GM18951 (cell line): ENCODE data around the gene TPP2.

Source experiments
- POLR2A ChIP-seq: IDR thresholded peaks from 4 replicates; pipeline ENCODE4 v1.6.1; 2011; ENCODE audit warnings: mild to moderate bottlenecking; ENCODE audit not compliant: insufficient read length, insufficient read depth; ENCODE audit errors: extremely low read depth
- in situ Hi-C: fragments of 300-500 bp; cut with MboI; formaldehyde crosslinking; loops from one replicate; pipeline ENCODE4 v1.12.0; 2022; ENCODE audit warnings: low sequenced_read_pairs, mixed read lengths, inconsistent platforms; ENCODE audit not compliant: unreplicated experiment

TPP2 gene

GRCh38 chr13:102696465-102696864, 99.7 kb downstream of the TPP2 start:
- TF ChIP-seq POLR2A = no peak
- in situ Hi-C loops = no loop called here

GRCh38 chr13:102697264-102697663, 100.5 kb downstream of the TPP2 start:
- TF ChIP-seq POLR2A = no peak
- in situ Hi-C loops = no loop called here

GRCh38 chr13:102697929-102698648, 101.3 kb downstream of the TPP2 start:
- TF ChIP-seq POLR2A = no peak
- in situ Hi-C loops = no loop called here

- in situ Hi-C loops = no loop called here
- no peak for TF ChIP-seq POLR2A
Measured at GRCh38 chr13:102698649-102698980, 101.8 kb downstream of the TPP2 start.

GRCh38 chr13:102699504-102699903, 102.7 kb downstream of the TPP2 start:
- no peak for TF ChIP-seq POLR2A
- in situ Hi-C loops = no loop called here

- in situ Hi-C loops = no loop called here
- no peak for TF ChIP-seq POLR2A
Measured at GRCh38 chr13:102700088-102701031, 103.6 kb downstream of the TPP2 start.

- in situ Hi-C loops = no loop called here
- TF ChIP-seq POLR2A = no peak
Measured at GRCh38 chr13:102701331-102701730, 104.5 kb downstream of the TPP2 start.

- in situ Hi-C loops = no loop called here
- no peak for TF ChIP-seq POLR2A
Measured at GRCh38 chr13:102702965-102703725, 106.4 kb downstream of the TPP2 start.

GRCh38 chr13:102703726-102704035, 106.9 kb downstream of the TPP2 start:
- TF ChIP-seq POLR2A = no peak
- in situ Hi-C loops = no loop called here

GRCh38 chr13:102704238-102705058, 107.7 kb downstream of the TPP2 start:
- no peak for TF ChIP-seq POLR2A
- in situ Hi-C loops = no loop called here

- no peak for TF ChIP-seq POLR2A
- in situ Hi-C loops = no loop called here
Measured at GRCh38 chr13:102707467-102707866, 110.7 kb downstream of the TPP2 start.

- no peak for TF ChIP-seq POLR2A
- in situ Hi-C loops = no loop called here
Measured at GRCh38 chr13:102708211-102708610, 111.4 kb downstream of the TPP2 start.

GRCh38 chr13:102708991-102709390, 112.2 kb downstream of the TPP2 start:
- no peak for TF ChIP-seq POLR2A
- in situ Hi-C loops = no loop called here
